HL-60/S4 treated with retinoic acid at 250 ng/mL for 4 days and 3 days (cell line): Measurements from ENCODE around the gene MLLT10.
"Not testable (repeated sequence)": the region's sequence is repeated elsewhere in the genome, so short reads cannot be mapped to it uniquely, and the experiment has no call there.

Experiments
- in situ Hi-C: fragments of 300-500 bp; cut with MboI; formaldehyde crosslinking; loops from 2 replicates; pipeline ENCODE4 v1.7.0; 2022; ENCODE audit warnings: low sequenced_read_pairs

The MLLT10 gene

DNA sequence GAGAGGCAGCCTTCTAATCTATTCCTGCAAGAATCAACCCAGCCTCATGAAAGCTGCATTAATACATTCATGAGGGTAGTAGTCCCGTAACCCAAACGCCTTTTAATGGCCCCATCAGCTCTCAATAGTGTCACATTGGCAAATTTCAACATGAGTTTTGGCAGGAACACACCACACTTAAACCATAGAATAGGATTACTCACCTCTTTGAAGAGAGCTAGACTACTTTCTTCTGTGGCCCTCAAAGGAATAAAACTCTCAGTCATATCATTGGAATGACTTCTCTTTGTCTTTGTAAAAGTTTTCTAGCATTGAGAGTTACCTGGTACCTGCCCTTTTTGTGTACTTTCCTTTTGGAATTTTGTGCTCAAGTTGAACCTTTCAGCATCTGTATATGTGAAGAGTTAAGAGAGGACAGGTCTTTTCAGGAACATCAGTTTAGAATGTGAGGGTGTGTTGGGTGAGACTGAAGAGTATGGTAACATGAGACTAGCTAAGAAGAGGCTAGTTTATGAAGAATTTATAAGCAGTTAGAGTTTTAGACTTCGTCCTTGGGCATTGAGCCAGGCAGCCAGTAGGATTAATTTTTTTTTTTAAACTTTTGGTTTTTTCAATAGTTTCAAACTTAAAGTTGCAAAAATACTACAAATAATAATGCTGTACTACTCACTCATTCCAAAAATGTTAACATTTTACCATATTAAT, 92.6 kb downstream of the MLLT10 start:
- in situ Hi-C loops = no loop called here

DNA sequence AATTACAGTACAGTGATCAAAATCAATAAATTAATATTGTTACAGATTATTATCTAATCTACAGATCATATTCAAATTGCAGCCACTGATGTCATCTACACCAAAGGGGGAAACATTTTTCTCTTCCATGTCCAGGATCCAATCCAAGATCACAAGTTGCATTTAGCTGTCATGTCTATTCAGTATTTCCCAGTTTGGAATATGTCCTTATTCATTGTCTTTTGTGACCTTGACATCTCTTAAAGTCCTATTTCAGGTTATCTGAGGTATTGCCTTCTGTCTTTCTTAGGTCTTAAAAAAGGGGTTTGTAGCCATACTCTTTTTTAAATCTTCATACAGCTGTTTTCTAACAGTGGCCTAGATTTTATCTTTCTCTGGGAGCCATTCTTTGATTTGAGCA, 93.3 kb downstream of the MLLT10 start:
- in situ Hi-C loops = no loop called here

DNA sequence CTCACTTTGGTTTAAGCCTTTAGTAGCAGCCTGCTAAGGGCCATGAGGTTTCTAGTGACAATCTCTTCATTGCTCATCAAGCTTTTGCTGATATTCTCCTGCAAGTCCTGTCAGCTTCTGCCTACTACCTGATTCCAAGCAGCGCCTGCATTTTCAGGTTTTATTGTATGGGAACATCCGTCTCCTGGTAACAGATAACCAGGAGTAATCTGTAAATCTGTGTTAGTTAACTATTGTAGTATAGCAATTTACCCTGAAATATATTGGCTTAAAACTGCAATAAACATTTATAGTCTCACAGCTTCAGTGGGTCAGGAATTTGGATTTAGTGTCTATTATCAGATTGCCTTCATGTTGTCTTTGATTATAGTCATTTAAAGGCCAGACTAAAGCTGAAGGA, 94.0 kb downstream of the MLLT10 start:
- in situ Hi-C loops = no loop called here

GRCh38 chr10:21628645-21629044, 94.6 kb downstream of the MLLT10 start:
- in situ Hi-C loops = not testable (repeated sequence)

- in situ Hi-C loops = no loop called here
Observed at GRCh38 chr10:21634599-21635365, 100.8 kb downstream of the MLLT10 start.

DNA sequence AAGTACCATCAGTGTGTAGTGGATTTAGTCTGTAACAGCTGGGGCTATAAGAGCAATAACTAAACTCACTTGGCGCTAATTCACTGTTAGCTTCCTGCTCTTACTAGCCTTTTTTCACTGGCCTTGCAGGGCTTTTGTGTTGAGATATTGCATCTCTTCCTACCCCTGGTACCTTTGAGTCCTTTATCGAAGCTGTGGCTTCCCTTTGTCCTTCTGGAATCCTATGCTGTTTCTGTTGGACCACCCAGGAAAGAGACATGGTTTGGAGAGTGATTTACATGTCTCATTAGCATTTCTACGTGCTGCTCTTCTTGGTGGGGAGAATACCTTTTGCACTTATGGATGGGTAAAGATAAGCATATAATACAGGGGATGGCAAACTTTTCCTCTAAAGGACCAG, 103.8 kb downstream of the MLLT10 start:
- in situ Hi-C loops = no loop called here

DNA sequence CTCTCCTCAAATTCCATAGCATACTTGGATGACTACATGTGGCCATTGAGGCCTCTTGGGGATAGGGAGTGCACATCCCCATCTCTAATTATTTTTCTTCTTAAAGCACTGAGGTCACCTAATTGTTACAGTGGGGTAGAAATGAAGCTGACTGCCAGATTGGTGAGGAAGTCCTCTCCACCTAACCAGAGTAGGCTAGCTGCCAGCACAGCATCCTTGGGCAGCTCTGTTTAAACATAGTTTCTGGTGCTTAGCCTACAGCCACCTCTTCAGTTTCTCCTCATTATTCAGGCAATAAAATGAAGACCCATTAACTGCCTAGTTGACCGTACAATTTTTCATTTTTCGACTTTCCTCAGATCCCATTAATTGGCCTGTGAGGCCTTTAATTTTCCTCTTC, 104.6 kb downstream of the MLLT10 start:
- in situ Hi-C loops = no loop called here

DNA sequence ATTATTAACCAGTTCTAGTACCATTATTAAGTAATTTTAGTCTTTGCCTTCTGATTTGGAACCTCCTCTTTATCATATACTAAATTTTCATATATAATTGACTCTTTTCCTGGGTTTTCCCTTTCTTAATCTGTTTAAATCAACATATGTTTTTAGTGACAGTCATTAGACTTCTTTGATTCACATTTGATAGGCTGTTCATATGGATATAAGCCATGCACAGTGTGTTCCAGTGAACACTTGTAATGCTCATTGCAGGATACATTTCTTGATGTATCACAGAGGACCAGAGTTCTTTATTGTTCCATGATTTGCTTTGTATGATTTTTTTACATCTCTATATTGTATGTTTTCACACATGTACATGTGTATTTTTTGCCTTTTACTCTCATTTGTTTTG, 114.0 kb downstream of the MLLT10 start:
- in situ Hi-C loops = no loop called here

DNA sequence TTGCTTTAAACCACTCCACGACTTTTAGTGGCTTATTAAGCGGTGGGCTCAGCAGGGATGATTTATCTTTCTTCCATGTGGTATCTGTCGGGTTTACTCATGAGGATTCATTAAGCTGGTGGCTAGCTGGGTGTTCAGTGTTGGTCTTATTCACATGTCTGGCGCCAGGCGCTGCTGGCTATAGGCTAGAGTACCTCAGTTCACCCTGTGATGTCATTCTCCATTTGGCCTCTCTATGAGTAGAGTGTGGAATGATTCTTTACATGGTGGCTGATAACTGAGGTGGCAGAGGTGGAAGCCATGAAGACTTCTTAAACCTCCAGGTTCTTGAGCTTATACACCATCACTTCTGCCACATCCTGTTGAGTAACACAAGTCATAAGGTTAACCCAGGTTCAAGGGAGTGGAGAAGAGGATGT, 115.4 kb downstream of the MLLT10 start:
- in situ Hi-C loops = no loop called here

- in situ Hi-C loops = no loop called here
Observed at GRCh38 chr10:21650353-21650752, 116.3 kb downstream of the MLLT10 start.

GRCh38 chr10:21655236-21655635, 121.2 kb downstream of the MLLT10 start:
- in situ Hi-C loops = no loop called here

GRCh38 chr10:21655687-21656086, 121.7 kb downstream of the MLLT10 start:
- in situ Hi-C loops = no loop called here

DNA sequence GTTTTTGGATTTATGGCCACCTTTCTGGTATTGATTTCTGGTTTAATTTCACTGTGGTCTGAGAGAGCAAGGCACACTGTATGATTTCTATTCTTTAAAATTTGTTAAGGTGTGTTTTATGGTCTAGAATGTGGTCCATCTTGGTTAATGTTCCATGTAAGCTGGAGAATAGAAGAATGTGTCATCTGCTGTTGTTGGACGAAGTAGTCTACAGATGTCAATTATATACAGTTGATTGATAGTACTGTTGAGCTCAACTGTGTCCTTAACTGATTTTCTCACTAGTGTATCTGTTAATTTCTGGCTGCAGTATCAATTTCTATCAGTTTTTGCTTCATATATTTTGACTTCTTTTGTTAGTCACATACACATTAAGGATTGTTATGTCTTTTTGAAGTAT, 127.1 kb downstream of the MLLT10 start:
- in situ Hi-C loops = no loop called here

DNA sequence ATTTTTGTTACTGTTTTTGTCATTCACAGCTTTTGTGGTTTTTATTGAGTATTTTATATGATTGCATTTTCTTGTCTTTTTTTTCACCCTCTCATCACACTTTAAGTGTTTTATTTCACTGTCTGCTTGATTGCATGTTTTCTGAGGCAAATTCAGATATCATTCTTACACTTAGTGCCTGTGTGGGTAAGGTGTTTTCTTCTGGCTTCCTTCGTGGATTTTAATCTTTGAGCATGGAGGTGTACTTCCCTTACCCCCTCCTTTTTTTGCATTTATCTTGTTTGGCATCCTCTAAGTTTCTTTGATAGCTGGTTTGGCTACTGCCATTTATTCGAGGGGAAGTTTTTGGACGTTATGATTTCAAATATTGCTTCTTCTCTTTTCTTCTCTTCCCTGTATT, 127.9 kb downstream of the MLLT10 start:
- in situ Hi-C loops = no loop called here

DNA sequence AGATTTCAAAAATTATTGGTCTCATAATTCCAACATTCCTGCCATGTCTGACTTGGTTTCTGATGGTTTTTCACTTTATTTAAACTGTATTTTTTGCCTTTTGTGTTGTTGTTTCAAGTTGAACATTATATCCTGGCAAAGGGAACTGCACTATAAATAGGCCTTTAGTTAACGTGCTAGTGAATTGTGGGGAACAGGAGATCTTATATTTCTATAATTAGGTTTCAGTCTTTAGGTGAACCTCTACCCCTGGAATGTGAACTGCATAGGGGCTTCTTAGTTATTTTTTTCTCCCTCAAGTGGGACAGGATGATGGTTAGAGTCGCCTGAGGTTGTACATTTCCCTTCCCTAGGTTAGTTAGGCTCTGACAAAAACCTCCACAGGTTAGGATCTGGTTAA, 128.6 kb downstream of the MLLT10 start:
- in situ Hi-C loops = no loop called here

DNA sequence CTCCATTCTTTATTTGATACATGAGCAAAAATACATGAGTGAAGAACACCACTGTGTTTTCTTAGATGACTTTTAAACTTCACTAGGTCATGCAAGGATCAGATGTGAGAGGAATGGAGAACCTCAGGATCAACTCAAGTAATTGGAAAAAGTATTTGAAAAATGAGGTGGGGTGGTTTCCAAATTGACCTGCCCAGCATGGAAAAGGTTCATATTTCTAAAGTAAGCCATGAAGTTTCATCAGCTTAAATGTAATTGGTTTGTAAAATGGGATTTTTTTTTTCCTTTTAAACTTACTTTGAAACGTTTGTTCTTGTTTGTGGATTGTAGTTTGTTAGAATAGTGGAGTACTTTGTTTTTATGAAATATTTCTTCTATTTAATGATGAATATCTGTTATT, 134.8 kb downstream of the MLLT10 start:
- in situ Hi-C loops = no loop called here

- in situ Hi-C loops = no loop called here
Observed at GRCh38 chr10:21670391-21670790, 136.4 kb downstream of the MLLT10 start.

DNA sequence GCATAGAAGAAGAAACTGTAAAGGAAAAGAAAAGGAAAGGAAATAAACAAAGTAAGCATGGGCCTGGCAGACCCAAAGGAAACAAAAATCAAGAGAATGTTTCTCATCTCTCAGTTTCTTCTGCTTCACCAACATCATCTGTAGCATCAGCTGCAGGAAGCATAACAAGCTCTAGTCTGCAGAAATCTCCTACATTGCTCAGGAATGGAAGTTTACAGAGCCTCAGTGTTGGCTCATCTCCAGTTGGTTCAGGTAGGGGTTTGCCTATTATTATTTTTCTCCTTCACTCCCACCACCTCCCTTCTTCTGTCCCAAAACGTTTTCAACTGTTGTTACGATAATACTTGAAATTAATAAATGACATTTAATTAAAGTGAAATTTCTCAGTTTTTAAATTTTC, 139.6 kb downstream of the MLLT10 start:
- in situ Hi-C loops = no loop called here

DNA sequence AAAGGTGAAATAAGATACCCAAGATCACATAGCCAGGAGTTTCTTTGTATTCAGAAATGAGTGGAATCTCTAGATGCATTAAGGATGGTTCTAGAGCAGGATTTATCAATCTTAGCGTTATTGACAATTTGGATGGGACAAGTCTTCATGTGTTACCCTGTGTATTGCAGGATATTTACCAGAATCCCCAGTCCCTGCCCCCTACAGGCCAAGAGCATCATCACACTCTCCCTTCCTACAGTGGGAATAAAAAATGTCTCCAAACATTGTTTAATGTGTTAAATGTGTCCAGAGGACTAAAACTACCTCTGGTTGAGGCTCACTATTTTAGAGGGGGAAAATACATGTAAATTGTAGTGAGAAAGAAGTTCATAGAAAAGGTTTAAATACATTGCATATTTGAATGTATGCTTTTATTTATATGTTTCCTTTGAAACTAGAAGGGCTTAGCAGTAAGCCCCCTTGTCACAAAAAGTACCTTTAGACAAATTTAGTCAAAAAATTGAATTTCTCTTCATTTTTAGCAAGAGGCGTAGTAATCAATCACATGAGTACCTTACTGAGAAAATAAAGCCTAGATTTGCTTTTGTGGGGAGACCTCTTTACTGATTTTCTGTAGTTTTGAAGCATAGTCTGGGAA, 141.2 kb downstream of the MLLT10 start:
- in situ Hi-C loops = no loop called here

GRCh38 chr10:21677551-21677950, 143.5 kb downstream of the MLLT10 start:
- in situ Hi-C loops = no loop called here

- in situ Hi-C loops = no loop called here
Observed at GRCh38 chr10:21681156-21681555, 147.1 kb downstream of the MLLT10 start.
